Stimulated activated CD8-positive, alpha-beta memory T cell treated with anti-CD3 and anti-CD28 coated beads, Interleukin-15, amount 100 ng/mL, for 48 hours (primary cell): ENCODE results near the gene CDH4.
"Not testable (repeated sequence)": the region's sequence is repeated elsewhere in the genome, so short reads cannot be mapped to it uniquely, and the experiment has no call there.

ENCODE experiments used
- DNase-seq, 2 donors: peaks; one replicate each; pipeline ENCODE4 v3.0.0-alpha.2; 2020; ENCODE audit warnings: low read depth in 2 of 2

The CDH4 gene

GRCh38 chr20:61457725-61458124 is 205.7 kb downstream of the CDH4 start:
- no peak for DNase-seq

DNA sequence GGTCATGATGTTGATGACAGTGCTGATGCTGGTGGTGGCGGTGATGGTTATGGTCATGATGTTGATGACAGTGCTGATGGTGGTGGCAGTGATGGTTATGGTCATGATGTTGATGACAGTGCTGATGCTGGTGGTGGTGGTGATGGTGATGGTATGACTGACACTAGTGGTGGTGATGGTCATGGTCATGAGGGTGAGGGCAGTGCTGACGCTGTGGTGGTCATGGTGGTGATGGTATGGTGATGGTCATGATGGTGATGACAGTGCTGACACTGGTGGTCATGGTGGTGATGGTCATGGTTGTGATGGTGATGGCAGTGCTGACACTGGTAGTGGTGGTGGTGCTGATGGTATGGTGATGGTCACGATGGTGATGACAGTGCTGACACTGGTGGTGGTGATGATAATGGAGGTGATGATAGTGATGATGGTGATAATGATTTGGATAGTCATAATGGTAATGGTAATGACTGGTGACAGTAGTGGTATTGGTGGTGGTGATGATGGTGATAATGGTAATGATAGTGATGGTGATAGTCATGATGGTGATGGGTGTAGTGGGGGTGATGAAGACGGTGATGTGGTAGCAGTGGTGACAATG is 206.2 kb downstream of the CDH4 start:
- no peak for DNase-seq

DNA sequence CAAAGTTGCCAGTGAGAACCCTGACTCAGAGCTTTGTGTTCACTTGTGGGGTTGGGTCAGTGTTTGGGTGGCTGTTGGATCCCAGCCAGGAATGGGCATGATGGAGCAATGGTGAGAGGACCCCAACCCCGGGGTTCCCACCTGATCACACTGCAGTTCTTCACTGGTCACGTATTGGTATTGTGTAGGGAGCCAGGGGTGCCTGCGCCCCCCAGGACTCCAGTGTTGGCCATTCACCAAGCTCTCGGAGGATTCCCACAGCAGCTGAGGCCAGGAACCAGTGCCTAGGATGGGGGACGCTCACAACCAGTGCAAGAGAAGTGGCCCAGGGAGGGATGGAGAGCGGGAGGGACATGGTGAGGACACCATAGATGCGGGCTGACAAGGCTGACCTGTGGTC is 207.2 kb downstream of the CDH4 start:
- DNase-seq: no peak

- DNase-seq: no peak
Measured at GRCh38 chr20:61459705-61460104, 207.6 kb downstream of the CDH4 start.

DNA sequence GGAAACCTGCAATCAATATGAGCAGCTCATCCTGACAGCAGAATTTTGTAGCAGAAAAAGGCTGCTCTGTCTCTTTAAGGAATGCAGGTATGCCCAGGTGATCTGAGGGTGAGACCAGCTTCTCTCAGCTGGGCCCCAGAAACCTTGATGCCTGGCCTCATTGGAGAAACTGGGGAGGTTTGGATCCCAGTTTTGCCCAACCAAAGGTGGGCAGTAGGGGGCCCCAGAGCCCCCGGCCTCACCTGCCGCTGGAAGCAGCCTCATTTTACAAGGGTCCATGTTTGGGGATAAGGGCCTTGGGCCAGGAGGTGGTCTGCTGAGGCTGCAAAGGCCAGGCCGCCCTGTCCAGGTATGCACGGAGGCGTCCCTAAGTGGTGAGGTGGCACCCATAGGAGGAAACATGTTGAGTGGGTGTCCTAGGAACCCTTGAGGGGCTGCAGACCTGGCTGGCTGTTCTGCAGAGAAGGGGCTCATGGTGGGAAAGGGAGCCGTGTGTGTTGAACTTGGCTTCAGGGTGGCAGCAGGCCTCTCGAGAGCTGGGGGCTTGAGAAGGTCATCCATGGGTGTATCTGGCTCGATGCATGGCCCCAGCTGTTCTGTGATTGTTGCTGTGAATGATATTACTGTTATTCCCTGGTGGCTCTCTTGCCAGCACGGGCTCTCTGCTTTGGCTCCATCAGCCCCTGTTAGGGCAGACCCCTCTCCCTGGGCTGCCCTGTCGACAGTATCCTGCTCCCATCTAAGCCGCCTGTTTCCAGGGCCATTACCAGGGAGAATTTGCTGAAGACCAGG is 208.4 kb downstream of the CDH4 start:
- no peak for DNase-seq

GRCh38 chr20:61461461-61461860 is 209.4 kb downstream of the CDH4 start:
- no peak for DNase-seq

GRCh38 chr20:61464307-61465303 is 212.5 kb downstream of the CDH4 start:
- no peak for DNase-seq

- no peak for DNase-seq
Measured at GRCh38 chr20:61475729-61476128, 223.7 kb downstream of the CDH4 start.

DNA sequence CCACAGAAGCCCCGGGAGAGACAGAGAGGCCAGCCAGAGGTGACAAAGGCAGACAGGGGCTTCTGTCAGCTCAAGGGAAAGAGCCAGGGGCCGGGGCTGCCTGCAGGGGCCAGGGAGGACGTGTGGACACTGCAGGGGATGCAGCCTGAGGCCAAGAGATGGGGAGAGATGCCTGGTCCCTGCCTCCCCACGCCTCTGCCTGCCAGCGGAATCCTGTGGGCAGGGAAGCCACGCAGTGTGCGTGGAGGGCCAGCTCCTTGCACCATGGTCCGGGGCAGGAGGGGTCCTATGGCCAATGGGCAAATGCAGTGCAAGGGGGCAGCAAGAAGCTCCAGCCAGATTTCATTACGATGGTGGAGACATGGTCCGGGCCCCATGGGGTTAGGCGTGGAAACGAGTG is 224.9 kb downstream of the CDH4 start:
- no peak for DNase-seq

GRCh38 chr20:61477451-61477861 is 225.4 kb downstream of the CDH4 start:
- DNase-seq: no peak

GRCh38 chr20:61478094-61478493 is 226.0 kb downstream of the CDH4 start:
- no peak for DNase-seq

- no peak for DNase-seq
Measured at GRCh38 chr20:61478611-61479305, 226.7 kb downstream of the CDH4 start.

DNA sequence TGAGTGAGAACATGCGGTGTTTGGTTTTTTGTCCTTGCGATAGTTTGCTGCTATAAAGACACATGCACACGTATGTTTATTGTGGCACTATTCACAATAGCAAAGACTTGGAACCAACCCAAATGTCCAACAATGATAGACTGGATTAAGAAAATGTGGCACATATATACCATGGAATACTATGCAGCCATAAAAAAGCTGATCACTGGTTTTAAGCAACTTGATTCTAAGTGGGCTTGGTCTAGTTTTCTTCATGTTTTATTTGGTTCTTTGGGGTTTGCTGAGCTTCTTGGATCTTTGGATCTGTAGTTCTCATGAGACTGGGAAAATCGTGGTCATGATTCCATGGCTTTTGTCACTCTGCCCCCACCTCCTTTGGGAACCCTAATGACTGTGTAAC is 227.4 kb downstream of the CDH4 start:
- DNase-seq: not testable (repeated sequence)

DNA sequence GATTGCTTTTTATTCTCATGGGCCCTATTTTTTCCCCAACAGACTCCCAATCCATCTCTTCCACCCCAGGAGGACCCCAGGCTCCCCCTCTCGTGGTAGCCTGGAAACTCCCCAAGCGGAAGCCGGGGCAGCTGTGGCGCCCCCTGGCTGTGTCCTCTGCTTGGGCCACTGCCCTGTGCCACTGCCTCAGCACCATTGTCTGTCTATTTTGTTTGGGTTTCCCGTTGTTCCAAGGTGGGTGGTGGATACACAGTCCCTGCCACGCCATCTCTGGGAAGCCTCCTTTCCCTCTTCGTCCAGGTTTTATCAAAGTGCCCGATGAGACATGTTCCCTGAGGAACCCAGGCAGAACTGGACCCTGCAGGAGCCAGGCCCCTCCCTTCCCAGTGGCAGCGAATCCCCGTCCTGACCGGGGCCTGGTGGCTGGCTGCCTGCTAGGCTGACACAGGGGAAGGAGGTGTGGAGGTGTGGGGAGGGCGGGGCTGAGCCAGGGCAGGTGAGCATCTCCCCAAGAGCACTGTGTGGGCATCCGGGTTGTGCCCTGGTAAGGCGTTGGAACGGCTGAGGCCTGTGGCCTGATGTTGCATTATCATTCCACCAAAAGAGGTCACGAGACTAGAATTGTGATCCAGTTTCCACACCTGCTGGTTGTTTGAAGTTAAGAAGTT is 228.2 kb downstream of the CDH4 start:
- no peak for DNase-seq

GRCh38 chr20:61482056-61482887 is 230.2 kb downstream of the CDH4 start:
- DNase-seq: no peak

DNA sequence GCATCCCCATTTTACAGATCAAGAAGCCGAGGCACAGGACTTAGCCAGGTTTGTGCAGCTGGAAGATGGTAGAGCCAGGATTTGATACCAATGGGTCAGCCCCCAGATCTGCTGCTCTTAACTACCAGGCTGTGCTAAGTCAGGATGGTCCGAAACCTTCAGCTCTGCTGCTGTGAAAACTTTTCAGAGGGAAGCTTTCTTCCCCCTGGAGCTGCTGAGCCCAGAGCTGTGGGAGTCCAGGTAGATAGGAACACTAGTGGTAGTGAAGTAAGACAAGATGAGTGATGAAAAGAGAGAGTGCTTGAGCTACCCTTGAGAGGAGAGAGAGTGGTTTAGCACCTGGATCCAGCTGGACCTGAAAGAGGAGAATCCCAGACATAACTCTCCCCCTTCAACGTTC is 230.8 kb downstream of the CDH4 start:
- no peak for DNase-seq

GRCh38 chr20:61483336-61484067 is 231.4 kb downstream of the CDH4 start:
- no peak for DNase-seq

- DNase-seq: no peak
Measured at GRCh38 chr20:61486198-61486597, 234.1 kb downstream of the CDH4 start.

GRCh38 chr20:61487346-61487996 is 235.4 kb downstream of the CDH4 start:
- no peak for DNase-seq
